ENCODE results near the gene CDH13. TPM values are rescaled to one million over a fixed set of nuclear protein-coding genes. Genes with fewer than 3 reads are reported as not detected.

Gene CDH13
- total and polyA plus RNA-seq, 9 donors, result 1.9 to 34.2 (median 4.8) TPM

- TF ChIP-seq POLR2A (IDR thresholded peaks at IDR 0.05) (no peak), EP300 (IDR thresholded peaks at IDR 0.05) (no peak)
- TF ChIP-seq, protein P1, sequence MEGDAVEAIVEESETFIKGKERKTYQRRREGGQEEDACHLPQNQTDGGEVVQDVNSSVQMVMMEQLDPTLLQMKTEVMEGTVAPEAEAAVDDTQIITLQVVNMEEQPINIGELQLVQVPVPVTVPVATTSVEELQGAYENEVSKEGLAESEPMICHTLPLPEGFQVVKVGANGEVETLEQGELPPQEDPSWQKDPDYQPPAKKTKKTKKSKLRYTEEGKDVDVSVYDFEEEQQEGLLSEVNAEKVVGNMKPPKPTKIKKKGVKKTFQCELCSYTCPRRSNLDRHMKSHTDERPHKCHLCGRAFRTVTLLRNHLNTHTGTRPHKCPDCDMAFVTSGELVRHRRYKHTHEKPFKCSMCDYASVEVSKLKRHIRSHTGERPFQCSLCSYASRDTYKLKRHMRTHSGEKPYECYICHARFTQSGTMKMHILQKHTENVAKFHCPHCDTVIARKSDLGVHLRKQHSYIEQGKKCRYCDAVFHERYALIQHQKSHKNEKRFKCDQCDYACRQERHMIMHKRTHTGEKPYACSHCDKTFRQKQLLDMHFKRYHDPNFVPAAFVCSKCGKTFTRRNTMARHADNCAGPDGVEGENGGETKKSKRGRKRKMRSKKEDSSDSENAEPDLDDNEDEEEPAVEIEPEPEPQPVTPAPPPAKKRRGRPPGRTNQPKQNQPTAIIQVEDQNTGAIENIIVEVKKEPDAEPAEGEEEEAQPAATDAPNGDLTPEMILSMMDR (IDR thresholded peaks at IDR 0.05), result no peak
- intact Hi-C loops (cut with DNase I), result no loop called here
- no peak for DNase-seq
- WGBS, 3 donors, result 69 to 81% (median 80%) methylated on average over 7 of the region's 7 CpGs
- Histone ChIP-seq H3K27me3 (no peaks in the 10 kb centered on the region), H3K9me3 (no peaks in the 10 kb centered on the region), H3K27ac (no peak overlapping the region), H3K4me3 (no peak overlapping the region), H3K4me1 (ENCODE audit: insufficient read depth) (no peaks in the 10 kb centered on the region), H3K36me3 (no peaks in the 10 kb centered on the region)
Observed at GRCh38 chr16:82830944-82831343, 204.2 kb downstream of the CDH13 start.

DNA sequence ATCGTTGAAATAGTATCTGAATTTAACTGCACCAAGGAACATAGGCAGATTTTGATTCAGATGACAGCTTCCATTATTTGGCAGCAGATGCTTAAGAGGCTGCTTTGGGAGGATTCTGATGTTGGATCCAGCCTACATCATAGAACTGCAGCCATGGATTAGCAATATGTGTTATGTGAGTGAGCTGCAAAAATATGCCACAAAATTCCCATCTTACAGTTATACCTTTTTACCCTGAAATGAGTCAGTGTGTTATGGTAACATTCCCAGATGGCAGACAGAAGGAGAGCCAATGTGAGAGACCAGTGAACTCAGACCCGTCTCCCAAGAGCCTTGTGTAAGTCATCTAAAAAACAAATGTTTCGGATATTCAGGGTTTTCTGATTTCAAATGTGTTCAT lies 206.1 kb downstream of the CDH13 start:
- WGBS, 3 donors, result 64 to 77% (median 68%) methylated on average over 3 of the region's 3 CpGs
- no peaks in the 10 kb centered on the region for H3K9me3 ChIP-seq
- H3K36me3 ChIP-seq, result no peaks in the 10 kb centered on the region
- TF ChIP-seq POLR2A (IDR thresholded peaks at IDR 0.05), result no peak
- TF ChIP-seq, protein P1 (IDR thresholded peaks at IDR 0.05), result no peak
- TF ChIP-seq EP300 (IDR thresholded peaks at IDR 0.05), result no peak
- no peak overlapping the region for H3K4me3 ChIP-seq
- no peak for DNase-seq
- no peaks in the 10 kb centered on the region for H3K4me1 ChIP-seq (ENCODE audit: insufficient read depth)
- no peaks in the 10 kb centered on the region for H3K27me3 ChIP-seq
- intact Hi-C loops (cut with DNase I), result no loop called here
- no peak overlapping the region for H3K27ac ChIP-seq

DNA sequence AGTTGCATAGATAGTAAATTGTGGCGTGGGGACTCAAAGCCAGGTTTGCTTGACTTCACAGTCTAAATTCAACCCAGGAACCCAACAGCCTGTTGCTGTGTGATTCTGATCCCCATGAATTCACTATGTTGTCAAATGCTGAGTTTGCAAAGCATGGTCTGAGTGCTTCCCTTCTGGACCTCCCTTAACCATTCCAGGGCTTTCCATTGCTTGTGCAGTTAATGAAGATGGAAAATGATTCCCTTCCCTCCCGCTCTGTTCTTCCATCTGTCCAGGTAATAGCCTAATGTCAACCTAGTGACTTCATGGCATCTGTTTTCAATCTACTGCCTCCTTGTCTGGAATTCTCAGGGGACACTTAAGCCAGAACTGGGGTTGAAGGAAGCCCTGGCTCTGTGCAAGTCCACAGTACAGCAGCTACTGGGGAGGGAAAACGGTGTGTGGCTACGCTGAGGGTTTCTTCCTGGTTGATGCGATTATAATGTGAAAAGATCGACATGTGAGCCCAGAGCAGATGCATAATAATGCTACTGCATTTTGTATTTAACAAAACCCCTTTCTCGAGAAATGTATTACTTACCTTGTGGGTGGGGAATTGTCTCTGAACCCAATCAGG lies 206.7 kb downstream of the CDH13 start:
- TF ChIP-seq, protein P1 (IDR thresholded peaks at IDR 0.05), result no peak
- no peak for TF ChIP-seq POLR2A (IDR thresholded peaks at IDR 0.05)
- no peak for TF ChIP-seq EP300 (IDR thresholded peaks at IDR 0.05)
- 66 to 79% (median 67%) methylated on average over 7 of the region's 7 CpGs for WGBS, 3 donors
- no peak overlapping the region for H3K4me3 ChIP-seq
- H3K36me3 ChIP-seq, result no peaks in the 10 kb centered on the region
- no peak for DNase-seq
- H3K4me1 ChIP-seq (ENCODE audit: insufficient read depth), result no peaks in the 10 kb centered on the region
- no peak overlapping the region for H3K27ac ChIP-seq
- no peaks in the 10 kb centered on the region for H3K27me3 ChIP-seq
- intact Hi-C loops (cut with DNase I), result no loop called here
- H3K9me3 ChIP-seq, result no peaks in the 10 kb centered on the region

DNA sequence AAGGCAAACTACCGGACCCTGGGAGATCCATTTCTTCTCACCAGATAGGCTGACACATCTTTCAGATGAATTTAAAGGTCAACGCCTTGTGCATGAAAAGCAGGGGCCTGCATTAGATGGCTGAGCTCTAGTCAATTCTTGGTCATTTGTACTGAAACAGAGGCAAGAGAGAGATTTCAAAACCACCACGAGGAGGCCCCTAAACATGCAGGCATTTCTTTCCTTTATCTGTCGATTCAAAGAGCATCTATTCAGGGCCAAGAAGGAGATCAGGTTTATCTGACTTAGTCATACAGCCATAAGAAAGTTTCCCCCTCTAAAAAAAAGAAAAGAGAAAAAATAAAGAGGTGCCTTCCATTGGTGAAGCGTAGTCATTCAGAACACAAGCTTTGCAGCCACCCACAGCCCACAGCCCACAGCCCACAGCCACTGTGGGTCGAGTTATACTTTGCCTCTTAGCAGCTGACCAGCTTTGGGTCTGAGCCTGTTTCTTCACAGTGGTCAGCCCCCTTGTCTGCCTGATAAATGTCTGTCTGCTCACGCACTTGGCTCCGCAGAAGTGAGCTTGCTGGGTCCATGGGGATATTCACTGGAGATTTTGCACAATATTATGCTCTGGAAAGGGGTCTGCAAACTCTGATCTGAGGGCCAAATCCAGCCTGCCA lies 207.5 kb downstream of the CDH13 start:
- no peak for DNase-seq
- no peak overlapping the region for H3K4me3 ChIP-seq
- H3K36me3 ChIP-seq, result no peaks in the 10 kb centered on the region
- no peaks in the 10 kb centered on the region for H3K4me1 ChIP-seq (ENCODE audit: insufficient read depth)
- H3K27ac ChIP-seq, result no peak overlapping the region
- intact Hi-C loops (cut with DNase I), result no loop called here
- H3K9me3 ChIP-seq, result no peaks in the 10 kb centered on the region
- no peaks in the 10 kb centered on the region for H3K27me3 ChIP-seq
- 61 to 69% (median 66%) methylated on average over 8 of the region's 8 CpGs for WGBS, 3 donors
- TF ChIP-seq, protein P1 (IDR thresholded peaks at IDR 0.05), result no peak
- no peak for TF ChIP-seq POLR2A (IDR thresholded peaks at IDR 0.05)
